ENCODE measurements around the gene PMEPA1.
A peak's percentile ranks its signal among the peaks of the same experiment; 100 is the strongest.

Gene PMEPA1

GRCh38 chr20:57664476-57664875, 45.3 kb downstream of the PMEPA1 start:
- no peak for DNase-seq (ENCODE audit: low spot score)
- Histone ChIP-seq H3K27ac (no peak overlapping the region), H3K4me3 (no peak overlapping the region)
- TF ChIP-seq, protein P1, sequence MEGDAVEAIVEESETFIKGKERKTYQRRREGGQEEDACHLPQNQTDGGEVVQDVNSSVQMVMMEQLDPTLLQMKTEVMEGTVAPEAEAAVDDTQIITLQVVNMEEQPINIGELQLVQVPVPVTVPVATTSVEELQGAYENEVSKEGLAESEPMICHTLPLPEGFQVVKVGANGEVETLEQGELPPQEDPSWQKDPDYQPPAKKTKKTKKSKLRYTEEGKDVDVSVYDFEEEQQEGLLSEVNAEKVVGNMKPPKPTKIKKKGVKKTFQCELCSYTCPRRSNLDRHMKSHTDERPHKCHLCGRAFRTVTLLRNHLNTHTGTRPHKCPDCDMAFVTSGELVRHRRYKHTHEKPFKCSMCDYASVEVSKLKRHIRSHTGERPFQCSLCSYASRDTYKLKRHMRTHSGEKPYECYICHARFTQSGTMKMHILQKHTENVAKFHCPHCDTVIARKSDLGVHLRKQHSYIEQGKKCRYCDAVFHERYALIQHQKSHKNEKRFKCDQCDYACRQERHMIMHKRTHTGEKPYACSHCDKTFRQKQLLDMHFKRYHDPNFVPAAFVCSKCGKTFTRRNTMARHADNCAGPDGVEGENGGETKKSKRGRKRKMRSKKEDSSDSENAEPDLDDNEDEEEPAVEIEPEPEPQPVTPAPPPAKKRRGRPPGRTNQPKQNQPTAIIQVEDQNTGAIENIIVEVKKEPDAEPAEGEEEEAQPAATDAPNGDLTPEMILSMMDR (IDR thresholded peaks at IDR 0.05) = no peak

- TF ChIP-seq, protein P1 (IDR thresholded peaks at IDR 0.05) = no peak
- H3K4me3 ChIP-seq = no peak overlapping the region
- H3K27ac ChIP-seq = no peak overlapping the region
- DNase-seq (ENCODE audit: low spot score) = peak; percentile 61
Observed at GRCh38 chr20:57663681-57664451, 45.9 kb downstream of the PMEPA1 start.

GRCh38 chr20:57663241-57663640, 46.6 kb downstream of the PMEPA1 start:
- TF ChIP-seq, protein P1 (IDR thresholded peaks at IDR 0.05) = no peak
- peak; percentile 68 for DNase-seq (ENCODE audit: low spot score)
- Histone ChIP-seq H3K4me3 (no peak overlapping the region), H3K27ac (no peak overlapping the region)

GRCh38 chr20:57662456-57663240, 47.2 kb downstream of the PMEPA1 start:
- H3K4me3 ChIP-seq = no peak overlapping the region
- TF ChIP-seq, protein P1 (IDR thresholded peaks at IDR 0.05) = no peak
- H3K27ac ChIP-seq = no peak overlapping the region
- DNase-seq (ENCODE audit: low spot score) = peak; percentile 72

DNA sequence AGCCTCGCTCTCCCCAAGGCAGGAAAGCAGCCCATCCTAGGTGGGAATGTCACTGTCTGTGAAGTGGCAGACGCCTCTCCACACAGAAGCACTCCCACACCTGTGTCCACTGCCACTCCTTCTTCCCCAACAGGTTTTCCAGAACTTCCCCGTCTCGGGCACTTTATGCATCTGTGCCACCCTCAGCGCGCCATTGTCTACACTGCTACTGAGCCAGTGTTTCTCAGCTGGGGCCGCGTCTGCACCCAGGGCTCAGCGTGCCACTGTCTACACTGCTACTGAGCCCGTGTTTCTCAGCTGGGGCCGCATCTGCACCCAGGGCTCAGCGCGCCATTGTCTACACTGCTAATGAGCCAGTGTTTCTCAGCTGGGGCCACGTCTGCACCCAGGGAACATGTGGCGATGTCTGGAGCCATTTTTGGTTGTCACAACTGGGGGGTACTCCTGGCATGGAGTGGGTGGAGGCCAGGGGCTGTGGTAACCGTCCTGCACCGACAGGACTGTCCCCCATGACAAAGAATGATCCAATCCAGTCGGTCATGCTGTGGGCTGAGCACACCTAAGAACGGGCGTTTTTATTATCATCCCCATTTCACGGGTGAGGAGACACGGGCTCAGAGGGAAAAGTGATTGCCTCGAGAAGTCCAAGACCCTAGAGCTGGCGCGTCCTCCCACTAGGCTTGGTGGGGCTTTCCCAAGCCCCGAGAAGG, 47.9 kb downstream of the PMEPA1 start:
- no peak for DNase-seq (ENCODE audit: low spot score)
- Histone ChIP-seq H3K27ac (peak overlapping the region in 1 of 2 donors; percentile 3), H3K4me3 (peak overlapping the region; percentile 46)
- TF ChIP-seq, protein P1 (IDR thresholded peaks at IDR 0.05) = no peak

- DNase-seq (ENCODE audit: low spot score) = peak; percentile 69
- peak overlapping the region in 1 of 2 donors; percentile 62 for H3K27ac ChIP-seq
- TF ChIP-seq, protein P1 (IDR thresholded peaks at IDR 0.05) = no peak
- peak overlapping the region; percentile 46 for H3K4me3 ChIP-seq
Observed at GRCh38 chr20:57660922-57661745, 48.7 kb downstream of the PMEPA1 start.

All from coronary artery (tissue), 2 donors.